ENCODE data around the gene RAB11A. TPM values are rescaled to one million over a fixed set of nuclear protein-coding genes. Genes with fewer than 3 reads are reported as not detected.

The RAB11A gene
- total RNA-seq, 2 experiments from 2014 or later: 98.5 to 102 TPM

GRCh38 chr15:65908876-65909275 lies 39.6 kb downstream of the RAB11A start:
- DNase-seq (no peak), ATAC-seq (ENCODE audit: poor library complexity) (no peak)
- Histone ChIP-seq H3K9me3 (ENCODE audit: control insufficient read depth in 1 of 2, insufficient read depth in 1 of 2, low read length in 2 of 2) (no peaks in the 10 kb centered on the region), H3K36me3 (ENCODE audit: insufficient read depth, low read length) (peaks cover 30% of the 10 kb centered on the region), H3K27me3 (ENCODE audit: control insufficient read depth in 1 of 2, insufficient read depth in 2 of 2, low read length in 2 of 2) (no peaks in the 10 kb centered on the region), H3K4me3 (ENCODE audit: low read length) (no peak overlapping the region), H3K27ac (ENCODE audit: low read depth in 1 of 2, low read length in 2 of 2) (no peak overlapping the region), H3K4me1 (ENCODE audit: insufficient read depth, low read length) (no peaks in the 10 kb centered on the region)
- H3K27me3 Mint-ChIP-seq: no peaks in the 10 kb centered on the region
- H3K4me1 Mint-ChIP-seq (ENCODE audit: low read depth): no peaks in the 10 kb centered on the region
- no peak overlapping the region for H3K4me3 Mint-ChIP-seq
- ChIA-PET CTCF (no interaction called here), POLR2A (no interaction called here)
- no peak overlapping the region for H3K27ac Mint-ChIP-seq
- intact Hi-C loops (cut with DNase I, micrococcal nuclease): no loop called here
- H3K36me3 Mint-ChIP-seq (ENCODE audit: low read depth): peaks cover 41% of the 10 kb centered on the region
- no peaks in the 10 kb centered on the region for H3K9me3 Mint-ChIP-seq
- TF ChIP-seq, protein P1, sequence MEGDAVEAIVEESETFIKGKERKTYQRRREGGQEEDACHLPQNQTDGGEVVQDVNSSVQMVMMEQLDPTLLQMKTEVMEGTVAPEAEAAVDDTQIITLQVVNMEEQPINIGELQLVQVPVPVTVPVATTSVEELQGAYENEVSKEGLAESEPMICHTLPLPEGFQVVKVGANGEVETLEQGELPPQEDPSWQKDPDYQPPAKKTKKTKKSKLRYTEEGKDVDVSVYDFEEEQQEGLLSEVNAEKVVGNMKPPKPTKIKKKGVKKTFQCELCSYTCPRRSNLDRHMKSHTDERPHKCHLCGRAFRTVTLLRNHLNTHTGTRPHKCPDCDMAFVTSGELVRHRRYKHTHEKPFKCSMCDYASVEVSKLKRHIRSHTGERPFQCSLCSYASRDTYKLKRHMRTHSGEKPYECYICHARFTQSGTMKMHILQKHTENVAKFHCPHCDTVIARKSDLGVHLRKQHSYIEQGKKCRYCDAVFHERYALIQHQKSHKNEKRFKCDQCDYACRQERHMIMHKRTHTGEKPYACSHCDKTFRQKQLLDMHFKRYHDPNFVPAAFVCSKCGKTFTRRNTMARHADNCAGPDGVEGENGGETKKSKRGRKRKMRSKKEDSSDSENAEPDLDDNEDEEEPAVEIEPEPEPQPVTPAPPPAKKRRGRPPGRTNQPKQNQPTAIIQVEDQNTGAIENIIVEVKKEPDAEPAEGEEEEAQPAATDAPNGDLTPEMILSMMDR (IDR thresholded peaks at IDR 0.05): no peak

DNA sequence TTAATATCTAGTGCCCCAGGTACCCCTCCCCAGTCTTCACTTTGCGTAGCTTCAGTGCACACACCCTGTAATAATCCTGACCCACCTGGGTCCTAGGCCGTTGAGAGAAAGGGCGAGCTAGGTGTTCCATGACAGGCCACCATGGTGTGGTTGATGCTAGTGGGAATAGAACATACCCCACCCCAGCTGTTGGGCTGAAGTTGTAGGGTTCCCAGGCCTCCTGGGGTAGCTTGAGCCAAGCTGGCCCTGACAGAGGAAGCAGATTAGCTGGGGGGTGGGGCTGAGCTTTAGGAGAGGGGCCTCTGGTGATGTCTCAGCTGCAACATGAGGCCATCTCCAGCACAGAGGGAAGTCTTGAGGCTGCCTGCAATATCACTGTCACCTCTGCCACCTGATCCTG lies 40.5 kb downstream of the RAB11A start:
- ATAC-seq (ENCODE audit: poor library complexity) (no peak), DNase-seq (no peak)
- H3K4me1 Mint-ChIP-seq (ENCODE audit: low read depth): no peaks in the 10 kb centered on the region
- Histone ChIP-seq H3K27ac (ENCODE audit: low read depth in 1 of 2, low read length in 2 of 2) (no peak overlapping the region), H3K4me3 (ENCODE audit: low read length) (no peak overlapping the region), H3K9me3 (ENCODE audit: control insufficient read depth in 1 of 2, insufficient read depth in 1 of 2, low read length in 2 of 2) (no peaks in the 10 kb centered on the region), H3K27me3 (ENCODE audit: control insufficient read depth in 1 of 2, insufficient read depth in 2 of 2, low read length in 2 of 2) (no peaks in the 10 kb centered on the region), H3K36me3 (ENCODE audit: insufficient read depth, low read length) (peaks cover 23% of the 10 kb centered on the region), H3K4me1 (ENCODE audit: insufficient read depth, low read length) (no peaks in the 10 kb centered on the region)
- no peaks in the 10 kb centered on the region for H3K27me3 Mint-ChIP-seq
- TF ChIP-seq, protein P1 (IDR thresholded peaks at IDR 0.05): no peak
- peaks cover 34% of the 10 kb centered on the region for H3K36me3 Mint-ChIP-seq (ENCODE audit: low read depth)
- CTCF ChIA-PET: no interaction called here
- no peaks in the 10 kb centered on the region for H3K9me3 Mint-ChIP-seq
- no peak overlapping the region for H3K27ac Mint-ChIP-seq
- POLR2A ChIA-PET: no interaction called here
- no peak overlapping the region for H3K4me3 Mint-ChIP-seq
- intact Hi-C loops (cut with DNase I, micrococcal nuclease): no loop called here

GRCh38 chr15:65910341-65910740 lies 41.0 kb downstream of the RAB11A start:
- Histone ChIP-seq H3K4me3 (ENCODE audit: low read length) (no peak overlapping the region), H3K27me3 (ENCODE audit: control insufficient read depth in 1 of 2, insufficient read depth in 2 of 2, low read length in 2 of 2) (no peaks in the 10 kb centered on the region), H3K4me1 (ENCODE audit: insufficient read depth, low read length) (no peaks in the 10 kb centered on the region), H3K27ac (ENCODE audit: low read depth in 1 of 2, low read length in 2 of 2) (no peak overlapping the region), H3K9me3 (ENCODE audit: control insufficient read depth in 1 of 2, insufficient read depth in 1 of 2, low read length in 2 of 2) (no peaks in the 10 kb centered on the region), H3K36me3 (ENCODE audit: insufficient read depth, low read length) (peaks cover 19% of the 10 kb centered on the region)
- no peaks in the 10 kb centered on the region for H3K4me1 Mint-ChIP-seq (ENCODE audit: low read depth)
- H3K27me3 Mint-ChIP-seq: no peaks in the 10 kb centered on the region
- ATAC-seq (ENCODE audit: poor library complexity) (no peak), DNase-seq (no peak)
- ChIA-PET CTCF (no interaction called here), POLR2A (no interaction called here)
- intact Hi-C loops (cut with DNase I, micrococcal nuclease): no loop called here
- H3K4me3 Mint-ChIP-seq: no peak overlapping the region
- no peaks in the 10 kb centered on the region for H3K9me3 Mint-ChIP-seq
- no peak overlapping the region for H3K27ac Mint-ChIP-seq
- TF ChIP-seq, protein P1 (IDR thresholded peaks at IDR 0.05): no peak
- peaks cover 29% of the 10 kb centered on the region for H3K36me3 Mint-ChIP-seq (ENCODE audit: low read depth)

All from CD4-positive, alpha-beta T cell (primary cell).